Ureter (tissue), 1 donor: ENCODE data around the gene ENPP6. TPM values are rescaled to one million over a fixed set of nuclear protein-coding genes. Genes with fewer than 3 reads are reported as not detected.
"Not testable (repeated sequence)": the region's sequence is repeated elsewhere in the genome, so short reads cannot be mapped to it uniquely, and the experiment has no call there.

Source experiments
- DNase-seq: peaks from one replicate; pipeline ENCODE4 v3.0.0-alpha.2; 2020; ENCODE audit warnings: low spot score
- total RNA-seq: library from RNA; stranded (reverse); gene quantifications from one replicate; pipeline ENCODE4 v1.2.4, GENCODE V29; 2023
- donor health status: DM: yes; HTN: yes; CAD: no.

Gene ENPP6
- total RNA-seq, 1 donor from 2014 or later = 3.9 TPM

- no peak for DNase-seq
Measured at GRCh38 chr4:184235526-184235925, 17.9 kb upstream of the ENPP6 start.

- DNase-seq = no peak
Measured at GRCh38 chr4:184234155-184234554, 16.5 kb upstream of the ENPP6 start.

GRCh38 chr4:184232975-184233374 lies 15.3 kb upstream of the ENPP6 start:
- DNase-seq = no peak

GRCh38 chr4:184232202-184232601 lies 14.5 kb upstream of the ENPP6 start:
- DNase-seq = no peak

- DNase-seq = no peak
Measured at GRCh38 chr4:184231573-184231972, 13.9 kb upstream of the ENPP6 start.

- DNase-seq = no peak
Measured at GRCh38 chr4:184228056-184228705, 10.5 kb upstream of the ENPP6 start.

GRCh38 chr4:184216515-184216914 lies 1.2 kb downstream of the ENPP6 start:
- no peak for DNase-seq

GRCh38 chr4:184215709-184216328 lies 1.9 kb downstream of the ENPP6 start:
- DNase-seq = no peak

GRCh38 chr4:184214931-184215330 lies 2.7 kb downstream of the ENPP6 start:
- no peak for DNase-seq

- not testable (repeated sequence) for DNase-seq
Measured at GRCh38 chr4:184207734-184208607, 9.7 kb downstream of the ENPP6 start.

GRCh38 chr4:184205243-184205642 lies 12.4 kb downstream of the ENPP6 start:
- no peak for DNase-seq

GRCh38 chr4:184203300-184203699 lies 14.4 kb downstream of the ENPP6 start:
- no peak for DNase-seq

- DNase-seq = no peak
Measured at GRCh38 chr4:184201179-184201578, 16.5 kb downstream of the ENPP6 start.

- no peak for DNase-seq
Measured at GRCh38 chr4:184200296-184200695, 17.4 kb downstream of the ENPP6 start.

GRCh38 chr4:184199780-184200179 lies 17.9 kb downstream of the ENPP6 start:
- DNase-seq = no peak

- DNase-seq = no peak
Measured at GRCh38 chr4:184198190-184198589, 19.5 kb downstream of the ENPP6 start.

- DNase-seq = no peak
Measured at GRCh38 chr4:184197536-184198082, 20.1 kb downstream of the ENPP6 start.

GRCh38 chr4:184196730-184197385 lies 20.8 kb downstream of the ENPP6 start:
- no peak for DNase-seq

GRCh38 chr4:184193556-184194525 lies 23.8 kb downstream of the ENPP6 start:
- no peak for DNase-seq

GRCh38 chr4:184192933-184193332 lies 24.7 kb downstream of the ENPP6 start:
- no peak for DNase-seq

GRCh38 chr4:184191267-184191666 lies 26.4 kb downstream of the ENPP6 start:
- no peak for DNase-seq
